CD4-positive, alpha-beta T cell (primary cell): ENCODE results near the gene SCUBE2. TPM values are rescaled to one million over a fixed set of nuclear protein-coding genes. Genes with fewer than 3 reads are reported as not detected.

Experiments
- ATAC-seq: fragments of 200-7000 bp; cut with Tn5 transposase; one replicate; pipeline ENCODE4 v1.10.0; 2022; ENCODE audit warnings: mild to moderate bottlenecking; ENCODE audit not compliant: poor library complexity
- CTCF ChIA-PET: fragments of 350-600 bp; sonication (Branson Sonifier 250); formaldehyde crosslinking; loops from one replicate; lab custom pipeline; 2021; ENCODE audit warnings: antibody characterized with exemption, inconsistent platforms; lab: Charles Lee
- POLR2A ChIA-PET: fragments of 350-600 bp; sonication (Branson Sonifier 250); formaldehyde crosslinking; loops from one replicate; lab custom pipeline; 2021; ENCODE audit warnings: antibody characterized with exemption, inconsistent platforms; lab: Charles Lee
- DNase-seq, 14 experiments: peaks; one replicate each; pipeline ENCODE4 v3.0.0-alpha.2; 2013 to 2020; ENCODE audit warnings: mixed read lengths in 2 of 14
- H3K27ac ChIP-seq, 2 donors: one replicate each; pipeline versions ENCODE4 v1.5.1 to v1.7.0; 2013; ENCODE audit warnings: low read length in 2 of 2, low read depth in 1 of 2, mild to moderate bottlenecking in 1 of 2
- H3K27me3 ChIP-seq, 2 experiments: 1 replicate in 1 of 2; 2 replicates in 1 of 2; pipeline versions ENCODE4 v1.6.1 to v1.7.0; 2013; ENCODE audit warnings: low read length in 2 of 2, control low read depth in 1 of 2, mild to moderate bottlenecking in 1 of 2, moderate library complexity in 1 of 2; ENCODE audit not compliant: insufficient read depth in 2 of 2, control insufficient read depth in 1 of 2
- H3K36me3 ChIP-seq: one replicate; pipeline ENCODE4 v1.6.1; 2013; ENCODE audit warnings: low read length, control low read depth; ENCODE audit not compliant: insufficient read depth
- H3K4me1 ChIP-seq: one replicate; pipeline ENCODE4 v1.6.1; 2013; ENCODE audit warnings: low read length, control low read depth; ENCODE audit not compliant: insufficient read depth
- H3K4me3 ChIP-seq: one replicate; pipeline ENCODE4 v1.5.1; 2013; ENCODE audit warnings: mild to moderate bottlenecking, low read length, moderate library complexity
- H3K9me3 ChIP-seq, 2 experiments: 1 replicate in 1 of 2; 2 replicates in 1 of 2; pipeline versions ENCODE4 v1.6.1 to v1.7.0; 2013; ENCODE audit warnings: low read length in 2 of 2, mild to moderate bottlenecking in 2 of 2, control low read depth in 1 of 2, moderate library complexity in 1 of 2; ENCODE audit not compliant: control insufficient read depth in 1 of 2, insufficient read depth in 1 of 2
- H3K27ac Mint-ChIP-seq: one replicate; pipeline ENCODE4 v1.8.0; 2020; ENCODE audit warnings: mixed read lengths
- H3K27me3 Mint-ChIP-seq: one replicate; pipeline ENCODE4 v1.8.0; 2021; ENCODE audit warnings: mixed read lengths
- H3K36me3 Mint-ChIP-seq: one replicate; pipeline ENCODE4 v1.8.0; 2021; ENCODE audit warnings: low read depth, mixed read lengths
- H3K4me1 Mint-ChIP-seq: one replicate; pipeline ENCODE4 v1.8.0; 2021; ENCODE audit warnings: low read depth, mixed read lengths
- H3K4me3 Mint-ChIP-seq: one replicate; pipeline ENCODE4 v1.8.0; 2020; ENCODE audit warnings: mild to moderate bottlenecking, mixed read lengths
- H3K9me3 Mint-ChIP-seq: one replicate; pipeline ENCODE4 v1.8.0; 2020; ENCODE audit warnings: mixed read lengths
- CTCF ChIP-seq: fragments of 200-600 bp; IDR thresholded peaks from one replicate; pipeline ENCODE4 v1.8.0; 2022; ENCODE audit warnings: antibody characterized with exemption, mild to moderate bottlenecking
- intact Hi-C, 2 experiments: fragments of 100-400 bp; cut with DNase I in 1 of 2; cut with micrococcal nuclease in 1 of 2; formaldehyde crosslinking; loops; one replicate each; pipeline versions ENCODE4 v1.15.1 to v1.9.0; 2023 to 2025; cut with DNase I, micrococcal nuclease
- total RNA-seq, 174 experiments: library from RNA in 2 of 174; stranded (reverse) in 2 of 174; gene quantifications; one replicate each; pipeline ENCODE4 v1.2.3 and lab custom pipeline; 2021 to 2026

Gene SCUBE2
- total RNA-seq, 2 experiments from 2014 or later, result 0.17 TPM; not detected in 1

- DNase-seq (no peak), ATAC-seq (no peak)
- TF ChIP-seq CTCF, result no peak
- Mint-ChIP-seq H3K9me3 (no peaks in the 10 kb centered on the region), H3K4me3 (no peak overlapping the region), H3K36me3 (no peaks in the 10 kb centered on the region), H3K4me1 (no peaks in the 10 kb centered on the region), H3K27me3 (peaks cover 18% of the 10 kb centered on the region), H3K27ac (no peak overlapping the region)
- no peaks in the 10 kb centered on the region for H3K36me3 ChIP-seq
- H3K27ac ChIP-seq, result no peak overlapping the region
- CTCF ChIA-PET, result interaction anchor here (0.7 kb wide), 1 partner anchor 63 kb away, joined by 3 read pairs; no protein-coding TSS in a partner anchor
- H3K9me3 ChIP-seq, result no peaks in the 10 kb centered on the region
- no peaks in the 10 kb centered on the region for H3K27me3 ChIP-seq
- no peak overlapping the region for H3K4me3 ChIP-seq
- no peaks in the 10 kb centered on the region for H3K4me1 ChIP-seq
- POLR2A ChIA-PET, result no interaction called here
- intact Hi-C loops, result no loop called here
These were observed 16.9 kb downstream of the SCUBE2 start for GRCh38 chr11:9074338-9075029.

- CTCF ChIA-PET, result no interaction called here
- no peak overlapping the region for H3K27ac Mint-ChIP-seq
These were observed 17.8 kb downstream of the SCUBE2 start for GRCh38 chr11:9073466-9074225.

More at GRCh38 chr11:9073466-9074225, 17.8 kb downstream of the SCUBE2 start:
- Histone ChIP-seq H3K27ac (no peak overlapping the region), H3K9me3 (no peaks in the 10 kb centered on the region), H3K27me3 (no peaks in the 10 kb centered on the region), H3K36me3 (no peaks in the 10 kb centered on the region), H3K4me3 (no peak overlapping the region), H3K4me1 (no peaks in the 10 kb centered on the region)
- Mint-ChIP-seq H3K4me1 (no peaks in the 10 kb centered on the region), H3K36me3 (no peaks in the 10 kb centered on the region), H3K4me3 (no peak overlapping the region), H3K9me3 (no peaks in the 10 kb centered on the region), H3K27me3 (peaks cover 18% of the 10 kb centered on the region)
- TF ChIP-seq CTCF, result no peak
- DNase-seq (no peak), ATAC-seq (no peak)
- POLR2A ChIA-PET, result no interaction called here
- intact Hi-C loops, result loop anchor here in 1 of 2 experiments (2.0 kb wide), 1 partner anchor 51 kb away; no protein-coding TSS in a partner anchor
